HCT116 (cell line): ENCODE results near the gene TLR1. TPM values are rescaled to one million over a fixed set of nuclear protein-coding genes. Genes with fewer than 3 reads are reported as not detected.

ENCODE experiments used
- ATAC-seq: fragments of 200-7000 bp; cut with Tn5 transposase; 2 replicates; pipeline ENCODE4 v1.9.1; 2020; ENCODE audit warnings: mild to moderate bottlenecking, moderate library complexity
- BruUV-seq: library from RNA; stranded (reverse); fragments of 400-500 nt; replicated peaks from 2 replicates; lab custom pipeline; 2021; lab: Mats Ljungman, UMichigan
- CTCF ChIA-PET: fragments of 300-600 bp; sonication (Branson Sonifier 250); formaldehyde crosslinking; loops from one replicate; lab custom pipeline; 2021; ENCODE audit warnings: antibody characterized with exemption; lab: Charles Lee
- POLR2A ChIA-PET: fragments of 300-600, 350-600 bp; sonication (Branson Sonifier 250); formaldehyde crosslinking; loops from one replicate; lab custom pipeline; 2021; ENCODE audit warnings: antibody characterized with exemption; lab: Charles Lee
- RAD21 ChIA-PET, 2 experiments: fragments of 300-600 bp; sonication (Branson Sonifier 250); formaldehyde crosslinking; loops; one replicate each; lab custom pipeline; 2023; ENCODE audit warnings: low total read pairs in 2 of 2; ENCODE audit not compliant: uncharacterized antibody in 2 of 2, unreplicated experiment in 2 of 2, low non-redundant PET in 1 of 2; lab: Charles Lee
- DNase-seq: peaks from one replicate; pipeline ENCODE4 v3.0.0-alpha.2; 2010; ENCODE audit warnings: low read depth, low spot score
- H2AFZ ChIP-seq: fragments of 200-600 bp; shearing (Covaris generic), sonication (generic); 2 replicates; pipeline ENCODE4 v1.6.1; 2017; ENCODE audit warnings: low read depth, mixed run types, mixed read lengths, antibody characterized with exemption, low read length; ENCODE audit not compliant: poor library complexity, severe bottlenecking
- H3K27ac ChIP-seq: 2 replicates; pipeline ENCODE4 v1.5.1; 2012; ENCODE audit warnings: low read depth, low read length
- H3K27me3 ChIP-seq: fragments of 200-600 bp; sonication (generic); 2 replicates; pipeline ENCODE4 v1.6.1; 2016; ENCODE audit warnings: mixed run types, low read length, mixed read lengths; ENCODE audit not compliant: insufficient read depth
- H3K36me3 ChIP-seq, 2 experiments: fragments of 200-500 bp in 1 of 2; fragments of 200-600 bp in 1 of 2; sonication (Bioruptor generic) in 1 of 2; sonication (generic) in 1 of 2; 2 replicates each; pipeline versions ENCODE4 v1.5.1 to v1.6.1; 2014 to 2016; ENCODE audit warnings: low read length in 2 of 2, inconsistent platforms in 1 of 2, mixed read lengths in 1 of 2, mixed run types in 1 of 2; ENCODE audit not compliant: insufficient read depth in 2 of 2, control insufficient read depth in 1 of 2
- H3K4me1 ChIP-seq, 2 experiments: fragments of 200-600 bp in 1 of 2; sonication (generic) in 1 of 2; 2 replicates each; pipeline versions ENCODE4 v1.5.1 to v1.6.1; 2012 to 2017; ENCODE audit warnings: low read length in 2 of 2, inconsistent platforms in 1 of 2, mild to moderate bottlenecking in 1 of 2, mixed read lengths in 1 of 2, mixed run types in 1 of 2, moderate library complexity in 1 of 2; ENCODE audit not compliant: insufficient read depth in 2 of 2, control insufficient read depth in 1 of 2
- H3K4me2 ChIP-seq: fragments of 200-600 bp; sonication (generic); 2 replicates; pipeline ENCODE4 v1.6.1; 2017; ENCODE audit warnings: mixed run types, low read length, mixed read lengths
- H3K4me3 ChIP-seq, 2 experiments: fragments of 200-600 bp in 1 of 2; sonication (generic) in 1 of 2; replicated peaks in 1 of 2; 2 replicates each; pipeline ENCODE4 v1.5.1; 2011 to 2016; ENCODE audit warnings: low read length in 2 of 2, control low read depth in 1 of 2, low read depth in 1 of 2, mild to moderate bottlenecking in 1 of 2, mixed read lengths in 1 of 2, mixed run types in 1 of 2
- H3K79me2 ChIP-seq: fragments of 200-600 bp; sonication (generic); 2 replicates; pipeline ENCODE4 v1.6.1; 2017; ENCODE audit warnings: mild to moderate bottlenecking, mixed run types, low read length, moderate library complexity, mixed read lengths; ENCODE audit not compliant: insufficient read depth
- H3K9ac ChIP-seq: fragments of 200-600 bp; sonication (generic); 2 replicates; pipeline ENCODE4 v1.6.1; 2016; ENCODE audit warnings: low read length, mixed read lengths
- H3K9me2 ChIP-seq: fragments of 200-600 bp; sonication (generic), shearing (Covaris generic); 2 replicates; pipeline ENCODE4 v1.6.1; 2017; ENCODE audit warnings: mixed run types, mild to moderate bottlenecking, moderate library complexity; ENCODE audit not compliant: insufficient read depth
- H3K9me3 ChIP-seq, 2 experiments: fragments of 200-500 bp in 1 of 2; fragments of 200-600 bp in 1 of 2; sonication (Bioruptor generic) in 1 of 2; sonication (generic) in 1 of 2; 2 replicates each; pipeline ENCODE4 v1.6.1; 2014 to 2017; ENCODE audit warnings: low read length in 2 of 2, mixed read lengths in 2 of 2, inconsistent platforms in 1 of 2, low read depth in 1 of 2, mild to moderate bottlenecking in 1 of 2, mixed run types in 1 of 2, moderate library complexity in 1 of 2; ENCODE audit not compliant: control insufficient read depth in 1 of 2, insufficient read depth in 1 of 2
- H4K20me1 ChIP-seq: fragments of 200-600 bp; sonication (generic), shearing (Covaris generic); 2 replicates; pipeline ENCODE4 v1.6.1; 2017; ENCODE audit warnings: mixed run types, mild to moderate bottlenecking, moderate library complexity; ENCODE audit not compliant: insufficient read depth
- ATF3 ChIP-seq: IDR thresholded peaks from 2 replicates; pipeline ENCODE4 v1.6.1; 2012
- CEBPB ChIP-seq: IDR thresholded peaks from 2 replicates; pipeline ENCODE4 v1.6.1; 2012; ENCODE audit warnings: low read depth
- CTCF ChIP-seq, 3 experiments: fragments of 200-600 bp in 1 of 3; sonication (generic) in 1 of 3; IDR thresholded peaks in 2 of 3; conservative IDR thresholded peaks in 1 of 3; 2 replicates each; pipeline ENCODE4 v1.5.1; 2012 to 2017; ENCODE audit warnings: low read depth in 2 of 3, low read length in 2 of 3, antibody characterized with exemption in 1 of 3, borderline replicate concordance in 1 of 3, control low read depth in 1 of 3, mild to moderate bottlenecking in 1 of 3, mixed read lengths in 1 of 3, mixed run types in 1 of 3, moderate library complexity in 1 of 3; ENCODE audit not compliant: insufficient read depth in 1 of 3
- EGR1 ChIP-seq: IDR thresholded peaks from 2 replicates; pipeline ENCODE4 v1.6.1; 2012; ENCODE audit warnings: low read depth
- ELF1 ChIP-seq: IDR thresholded peaks from 2 replicates; pipeline ENCODE4 v1.6.1; 2012; ENCODE audit warnings: low read depth, borderline replicate concordance
- EZH2 ChIP-seq: fragments of 200-600 bp; sonication (generic); IDR thresholded peaks from 2 replicates; pipeline ENCODE4 v1.6.1; 2017; ENCODE audit warnings: antibody characterized with exemption, mixed run types
- EZH2phosphoT487 ChIP-seq: fragments of 200-600 bp; IDR thresholded peaks from 2 replicates; pipeline ENCODE4 v1.6.1; 2018; ENCODE audit warnings: antibody characterized with exemption, borderline replicate concordance
- JUND ChIP-seq: IDR thresholded peaks from 2 replicates; pipeline ENCODE4 v1.6.1; 2012
- MAX ChIP-seq: IDR thresholded peaks from 2 replicates; pipeline ENCODE4 v1.6.1; 2012
- POLR2A ChIP-seq: IDR thresholded peaks from 2 replicates; pipeline ENCODE4 v1.7.0; 2011; ENCODE audit warnings: borderline replicate concordance; ENCODE audit not compliant: insufficient read depth, insufficient read length; ENCODE audit errors: extremely low read depth
- REST ChIP-seq: IDR thresholded peaks from 2 replicates; pipeline ENCODE4 v1.6.1; 2012; ENCODE audit warnings: low read depth
- SP1 ChIP-seq: IDR thresholded peaks from 2 replicates; pipeline ENCODE4 v1.6.1; 2012; ENCODE audit warnings: low read depth
- ZFX ChIP-seq: fragments of 450-650 bp; IDR thresholded peaks from 2 replicates; pipeline ENCODE4 v1.6.1; 2017
- ZNF274 ChIP-seq: fragments of 200-500 bp; sonication (Bioruptor generic); IDR thresholded peaks from 2 replicates; pipeline ENCODE4 v1.6.1; 2014; ENCODE audit warnings: mild to moderate bottlenecking, low read depth, low read length, inconsistent platforms
- intact Hi-C: fragments of 100-400 bp; cut with micrococcal nuclease; formaldehyde crosslinking; loops from 2 replicates; pipeline ENCODE4 v1.10.0; 2022
- total RNA-seq: library from RNA; stranded (reverse); gene quantifications from one replicate; pipeline ENCODE4 v1.2.1, GENCODE V29; 2021; ENCODE audit not compliant: unreplicated experiment

Gene TLR1
- total RNA-seq, 1 experiment from 2014 or later, result 1.4 TPM

- Histone ChIP-seq H3K27me3 (no peaks in the 10 kb centered on the region), H2AFZ (no peak overlapping the region), H4K20me1 (no peaks in the 10 kb centered on the region), H3K79me2 (no peaks in the 10 kb centered on the region), H3K9me2 (no peaks in the 10 kb centered on the region), H3K4me2 (no peak overlapping the region), H3K9me3 (no peaks in the 10 kb centered on the region), H3K4me1 (no peaks in the 10 kb centered on the region), H3K9ac (no peak overlapping the region), H3K27ac (no peak overlapping the region), H3K36me3 (no peaks in the 10 kb centered on the region), H3K4me3 (no peak overlapping the region)
- TF ChIP-seq ELF1, result no peak
- no peak for TF ChIP-seq ATF3
- TF ChIP-seq JUND, result no peak
- no peak for TF ChIP-seq EGR1
- no peak for TF ChIP-seq ZFX
- TF ChIP-seq EZH2, result no peak
- TF ChIP-seq EZH2phosphoT487, result no peak
- no peak for TF ChIP-seq ZNF274
- no peak for TF ChIP-seq CEBPB
- TF ChIP-seq POLR2A, result no peak
- no peak for TF ChIP-seq MAX
- no peak for TF ChIP-seq REST
- TF ChIP-seq CTCF (IDR thresholded peaks at IDR 0.05 in 2 of 3, conservative IDR thresholded peaks at IDR 0.05 in 1 of 3; ENCODE audit: borderline replicate concordance in 1 of 3, insufficient read depth in 1 of 3, low read depth in 2 of 3, low read length in 2 of 3), result no peak
- no peak for TF ChIP-seq SP1
- ATAC-seq (no peak), DNase-seq (no peak)
- no TSS peak for BruUV-seq
- ChIA-PET POLR2A (interaction anchor here (2.0 kb wide), 1 partner anchor 22 kb away, joined by 4 read pairs; the partner anchor contains the start of gene TLR1), CTCF (interaction anchor here (1.2 to 3.4 kb wide), 9 partner anchors 8 to 602 kb away, joined by 3 to 35 read pairs (median 5); partner anchors contain the start of gene TLR1), RAD21 (interaction anchor here in 1 of 2 experiments (1.2 kb wide), 1 partner anchor 23 kb away, joined by 4 read pairs; no protein-coding TSS in a partner anchor)
- intact Hi-C loops, result no loop called here
Measured at GRCh38 chr4:38781854-38782261, 22.7 kb downstream of the TLR1 start.
